Middle frontal gyrus (tissue), 1 donor: ENCODE data around the gene DCANP1.
"Not testable (repeated sequence)": the region's sequence is repeated elsewhere in the genome, so short reads cannot be mapped to it uniquely, and the experiment has no call there.

Source experiments
- DNase-seq: peaks from one replicate; pipeline ENCODE4 v3.0.0-alpha.2; 2015; ENCODE audit warnings: low spot score; ENCODE audit errors: extremely low spot score

DCANP1 gene

DNA sequence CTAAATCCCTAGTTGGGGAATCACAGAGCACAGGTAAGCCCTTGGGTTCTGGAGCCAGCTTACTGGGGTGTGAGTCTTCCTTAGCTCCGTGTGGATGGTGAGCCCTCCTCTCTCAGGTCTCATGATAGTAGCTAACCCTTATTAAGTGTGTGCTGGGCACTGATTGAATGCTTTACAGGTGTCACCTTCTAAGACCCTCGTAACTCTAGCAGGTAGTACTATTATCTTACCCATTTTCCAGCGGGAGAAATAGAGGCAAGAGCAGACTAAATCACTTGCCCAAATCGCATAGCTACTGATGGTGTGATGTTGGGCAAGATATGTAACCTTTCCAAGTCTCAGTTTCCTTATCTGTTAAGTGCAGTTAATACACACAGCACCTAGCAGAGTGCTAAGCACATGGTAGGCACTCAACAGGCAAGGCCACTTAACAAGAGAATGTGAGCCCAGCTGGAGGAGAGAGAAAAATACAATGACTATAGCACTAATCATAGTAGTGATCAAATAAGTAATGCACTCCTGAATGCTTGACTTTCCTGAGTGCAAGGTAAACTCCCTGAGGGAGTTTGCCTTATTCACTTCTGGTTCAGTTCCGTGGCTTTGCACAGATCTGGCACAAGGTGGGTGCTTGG is at the start of gene DCANP1:
DCANP1 (minus strand) TSS at position 51 of the 632 bp plus-strand sequence. CDS start 240 bp downstream, outside the sequence.
- DNase-seq = no peak

- not testable (repeated sequence) for DNase-seq
Measured at GRCh38 chr5:135495531-135495930, 48.4 kb upstream of the DCANP1 start.

DNA sequence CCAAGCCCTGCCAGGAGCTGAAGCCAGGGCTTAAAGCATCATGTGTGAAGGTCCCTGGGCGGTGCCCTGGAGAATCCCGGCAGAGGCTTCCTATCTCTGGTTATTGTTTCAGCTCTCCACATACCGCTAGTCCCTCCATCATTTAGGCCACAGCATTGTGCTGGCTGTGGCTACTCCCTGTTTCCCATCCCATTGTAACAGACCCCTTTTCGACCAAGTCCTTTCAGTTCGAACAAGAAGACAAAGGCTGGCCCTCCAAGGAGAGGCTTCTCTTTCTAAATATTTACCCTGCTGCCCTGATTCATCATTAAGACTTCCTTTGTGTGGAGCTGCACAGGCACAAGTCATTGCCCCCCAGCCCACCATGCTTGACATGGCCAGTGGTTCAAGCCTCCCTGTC is 47.0 kb upstream of the DCANP1 start:
- no peak for DNase-seq

DNA sequence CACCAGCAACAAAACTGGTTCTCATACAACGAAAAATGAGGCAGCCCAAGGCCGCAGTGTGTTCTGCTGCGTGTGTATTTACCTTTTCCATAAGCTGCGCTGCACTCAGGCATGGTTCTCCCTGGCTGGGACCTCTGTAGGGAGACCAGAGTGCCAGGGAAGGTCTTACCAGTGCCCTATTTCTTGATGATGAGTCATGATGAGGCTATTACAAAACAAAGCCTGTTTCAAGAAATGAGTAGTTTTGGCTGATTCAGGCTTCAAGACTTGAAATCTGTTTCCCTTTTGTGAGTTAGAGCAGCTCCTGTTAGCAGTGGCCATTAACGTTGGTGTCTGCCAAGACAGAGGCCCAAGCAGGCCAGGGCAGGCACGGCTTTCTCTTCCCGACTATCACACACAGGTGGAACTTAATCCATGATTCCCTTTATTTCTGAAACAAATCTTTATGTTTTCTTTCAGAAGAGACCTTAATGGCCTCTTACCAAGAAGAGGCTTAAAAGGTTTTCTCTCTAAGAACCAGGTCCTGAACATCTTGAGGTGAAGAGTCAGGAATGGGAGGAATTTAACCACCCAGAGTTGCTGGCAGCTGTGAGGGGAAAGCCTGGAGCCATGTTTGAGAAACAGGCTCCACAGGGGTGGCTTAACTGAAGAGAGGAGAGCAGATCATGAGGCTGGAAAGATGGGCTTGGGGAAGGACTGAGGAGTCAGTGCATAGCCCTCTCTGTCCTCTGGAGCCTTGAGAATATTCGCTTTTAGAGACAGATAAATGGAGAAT is 46.4 kb upstream of the DCANP1 start:
- DNase-seq = no peak

- DNase-seq = no peak
Measured at GRCh38 chr5:135492319-135492626, 45.1 kb upstream of the DCANP1 start.

- DNase-seq = no peak
Measured at GRCh38 chr5:135491552-135492318, 44.6 kb upstream of the DCANP1 start.

DNA sequence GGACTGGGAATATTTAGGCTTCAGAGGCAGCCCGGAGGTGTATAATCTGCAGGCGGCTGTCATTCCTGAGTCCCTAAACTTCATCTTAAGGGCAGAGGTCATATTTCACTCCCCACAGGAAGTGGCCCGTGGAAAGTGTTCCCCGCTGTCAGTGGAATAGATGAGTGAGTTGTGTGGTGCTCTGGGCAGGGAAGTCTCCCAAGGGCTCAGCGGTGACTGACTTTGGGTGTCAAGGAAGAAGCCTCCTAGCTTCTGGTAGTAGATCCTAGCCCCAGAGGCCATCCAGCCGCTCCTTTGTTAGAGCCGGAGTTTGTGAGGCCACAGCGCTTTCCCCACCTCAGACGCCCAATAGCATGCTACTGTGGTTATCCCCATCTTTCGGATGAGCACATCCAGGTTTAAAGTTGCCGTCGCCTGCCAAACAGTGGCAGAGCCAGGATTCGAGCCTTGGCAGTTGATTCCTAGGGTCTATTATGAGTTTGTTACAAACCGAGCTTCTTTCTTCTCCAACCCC is 43.9 kb upstream of the DCANP1 start:
- no peak for DNase-seq

DNA sequence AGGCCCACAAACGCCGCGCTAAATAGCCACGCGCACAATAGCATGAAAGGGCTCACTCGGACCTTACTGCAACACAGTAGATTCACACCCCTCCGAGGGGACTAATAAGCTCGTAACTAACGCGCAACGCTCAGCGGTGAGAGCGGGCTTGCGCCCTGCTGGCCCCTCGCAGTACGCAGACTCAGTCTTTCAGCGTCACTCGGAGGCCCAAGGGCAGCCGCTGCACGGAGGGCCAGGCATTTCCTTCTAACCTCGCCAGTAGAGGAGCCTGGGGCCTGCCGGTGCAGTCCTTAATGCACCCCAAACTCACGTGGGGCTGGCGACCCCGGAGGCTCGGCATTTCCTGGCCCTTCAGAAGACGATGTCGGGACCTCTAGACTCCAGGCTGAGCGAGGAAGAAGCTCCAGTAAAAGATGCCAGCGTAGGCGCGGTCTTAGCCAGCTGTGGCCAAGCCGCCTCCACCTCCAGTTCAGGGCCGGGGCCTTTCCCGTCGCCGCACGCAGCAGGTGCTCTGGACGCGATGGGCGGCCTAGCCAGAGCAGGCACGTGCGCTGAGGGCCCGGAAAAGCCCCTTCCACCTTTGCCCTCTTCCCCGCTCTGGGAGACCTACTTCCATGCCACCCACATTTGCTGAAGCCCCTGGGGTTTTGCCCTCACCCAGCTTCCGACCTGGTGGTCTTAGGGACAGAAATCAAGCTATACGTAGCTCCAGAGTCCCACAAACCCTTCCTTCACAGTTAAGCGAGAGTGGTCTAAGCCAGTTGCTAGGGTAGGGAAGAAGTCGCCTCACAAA is 43.3 kb upstream of the DCANP1 start:
- DNase-seq = no peak

GRCh38 chr5:135489466-135490244 is 42.5 kb upstream of the DCANP1 start:
- no peak for DNase-seq

- no peak for DNase-seq
Measured at GRCh38 chr5:135488727-135489465, 41.7 kb upstream of the DCANP1 start.

- DNase-seq = no peak
Measured at GRCh38 chr5:135487839-135488514, 40.8 kb upstream of the DCANP1 start.

DNA sequence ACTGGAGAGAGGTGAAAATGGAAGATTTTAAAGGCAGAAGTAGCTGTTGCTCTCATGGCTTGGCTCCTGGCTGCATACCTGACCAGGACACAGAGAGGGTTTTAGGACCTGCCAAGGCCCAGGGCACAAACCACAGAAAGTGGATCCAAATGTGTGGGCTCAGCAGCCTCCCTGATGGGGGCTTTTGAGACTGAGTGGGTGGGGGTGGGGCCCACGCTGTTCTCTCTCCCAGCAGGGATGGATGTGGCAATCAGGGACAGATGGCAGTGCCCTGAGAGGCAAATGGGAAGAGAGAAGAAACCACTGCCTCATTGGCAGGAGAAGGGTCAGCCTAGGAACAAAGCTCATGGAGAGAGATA is 39.9 kb upstream of the DCANP1 start:
- DNase-seq = no peak

- DNase-seq = no peak
Measured at GRCh38 chr5:135486131-135487036, 39.2 kb upstream of the DCANP1 start.

GRCh38 chr5:135484674-135485086 is 37.5 kb upstream of the DCANP1 start:
- DNase-seq = no peak

DNA sequence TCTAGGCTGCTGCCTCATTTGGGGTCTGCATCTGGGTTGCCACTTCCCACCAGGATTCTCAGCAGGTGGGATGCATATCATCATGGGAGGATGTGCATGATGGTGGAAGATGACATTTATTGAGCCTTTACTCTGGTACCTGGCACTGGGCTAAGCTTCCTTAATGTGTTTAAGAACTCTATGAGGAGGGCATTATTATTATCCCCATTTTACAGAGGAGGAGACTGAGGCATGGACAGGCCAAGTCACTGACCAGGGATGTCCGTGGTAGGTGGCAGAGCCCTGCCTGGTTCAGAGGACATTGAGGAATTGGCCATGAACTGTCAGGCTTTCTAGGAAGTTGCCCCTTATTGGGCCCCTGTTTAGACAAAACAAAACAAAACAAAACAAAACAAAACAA is 36.1 kb upstream of the DCANP1 start:
- no peak for DNase-seq

GRCh38 chr5:135482381-135482933 is 35.3 kb upstream of the DCANP1 start:
- no peak for DNase-seq

- DNase-seq = no peak
Measured at GRCh38 chr5:135481909-135482311, 34.8 kb upstream of the DCANP1 start.

DNA sequence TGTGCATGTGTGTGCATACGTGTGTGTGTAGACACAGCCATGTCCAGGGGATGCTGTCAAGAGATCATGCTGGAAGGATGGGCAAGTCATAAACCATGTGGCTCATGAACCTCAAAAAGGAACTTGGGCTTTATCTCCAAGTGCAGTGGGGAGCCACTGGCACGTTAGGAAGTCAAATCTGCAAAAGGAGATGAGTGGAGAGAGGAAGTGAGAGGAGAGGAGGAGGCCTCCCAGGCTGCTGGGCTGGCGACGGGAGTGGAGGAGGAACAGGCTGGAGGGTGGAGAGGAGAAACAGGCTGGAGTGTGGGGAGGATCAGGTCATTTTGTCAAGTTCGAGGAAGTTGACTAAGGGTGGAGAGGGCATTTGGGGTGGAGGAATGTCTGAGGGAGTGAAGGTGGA is 34.2 kb upstream of the DCANP1 start:
- no peak for DNase-seq
